ENCODE results near the gene DPP6. TPM values are rescaled to one million over a fixed set of nuclear protein-coding genes. Genes with fewer than 3 reads are reported as not detected.

The DPP6 gene
- total RNA-seq, 1 experiment from 2014 or later = not detected

- POLR2A ChIA-PET = no interaction called here
- Mint-ChIP-seq H3K27me3 (ENCODE audit: low read depth) (peaks cover 10% of the 10 kb centered on the region), H3K4me3 (no peak overlapping the region), H3K4me1 (no peaks in the 10 kb centered on the region), H3K27ac (no peak overlapping the region), H3K9me3 (peaks cover 87% of the 10 kb centered on the region), H3K36me3 (peaks cover 89% of the 10 kb centered on the region)
- ATAC-seq = no peak
- TF ChIP-seq FOXJ3 (CRISPR knock-in tag; IDR thresholded peaks at IDR 0.05; ENCODE audit: borderline replicate concordance) (no peak), CBFB (CRISPR knock-in tag; IDR thresholded peaks at IDR 0.05; ENCODE audit: low read depth) (no peak), ATF6 (CRISPR knock-in tag; IDR thresholded peaks at IDR 0.05) (no peak), PREB (CRISPR knock-in tag; IDR thresholded peaks at IDR 0.05; ENCODE audit: borderline replicate concordance) (no peak), PRDM15 (CRISPR knock-in tag; IDR thresholded peaks at IDR 0.05) (no peak), NR2C2 (CRISPR knock-in tag; IDR thresholded peaks at IDR 0.05) (no peak), MAX (CRISPR knock-in tag; IDR thresholded peaks at IDR 0.05) (no peak), ZNF121 (CRISPR knock-in tag; IDR thresholded peaks at IDR 0.05) (no peak), TP53 (CRISPR knock-in tag; IDR thresholded peaks at IDR 0.05) (no peak), HMGA2 (CRISPR knock-in tag; IDR thresholded peaks at IDR 0.05) (no peak), SP1 (CRISPR knock-in tag; conservative IDR thresholded peaks at IDR 0.05) (no peak), NR3C1 (CRISPR knock-in tag; conservative IDR thresholded peaks at IDR 0.05; ENCODE audit: low read depth) (no peak)
- TF ChIP-seq, protein P1, sequence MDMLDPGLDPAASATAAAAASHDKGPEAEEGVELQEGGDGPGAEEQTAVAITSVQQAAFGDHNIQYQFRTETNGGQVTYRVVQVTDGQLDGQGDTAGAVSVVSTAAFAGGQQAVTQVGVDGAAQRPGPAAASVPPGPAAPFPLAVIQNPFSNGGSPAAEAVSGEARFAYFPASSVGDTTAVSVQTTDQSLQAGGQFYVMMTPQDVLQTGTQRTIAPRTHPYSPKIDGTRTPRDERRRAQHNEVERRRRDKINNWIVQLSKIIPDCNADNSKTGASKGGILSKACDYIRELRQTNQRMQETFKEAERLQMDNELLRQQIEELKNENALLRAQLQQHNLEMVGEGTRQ (CRISPR knock-in tag; IDR thresholded peaks at IDR 0.05) = no peak
- TF ChIP-seq, protein P2, sequence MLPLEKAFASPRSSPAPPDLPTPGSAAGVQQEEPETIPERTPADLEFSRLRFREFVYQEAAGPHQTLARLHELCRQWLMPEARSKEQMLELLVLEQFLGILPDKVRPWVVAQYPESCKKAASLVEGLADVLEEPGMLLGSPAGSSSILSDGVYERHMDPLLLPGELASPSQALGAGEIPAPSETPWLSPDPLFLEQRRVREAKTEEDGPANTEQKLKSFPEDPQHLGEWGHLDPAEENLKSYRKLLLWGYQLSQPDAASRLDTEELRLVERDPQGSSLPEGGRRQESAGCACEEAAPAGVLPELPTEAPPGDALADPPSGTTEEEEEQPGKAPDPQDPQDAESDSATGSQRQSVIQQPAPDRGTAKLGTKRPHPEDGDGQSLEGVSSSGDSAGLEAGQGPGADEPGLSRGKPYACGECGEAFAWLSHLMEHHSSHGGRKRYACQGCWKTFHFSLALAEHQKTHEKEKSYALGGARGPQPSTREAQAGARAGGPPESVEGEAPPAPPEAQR (CRISPR knock-in tag; IDR thresholded peaks at IDR 0.05) = no peak
- DNase-seq (ENCODE audit: low spot score) = no peak
- CTCF ChIA-PET = no interaction called here
These were observed 274.2 kb downstream of the DPP6 start for GRCh38 chr7:154326421-154326820.

DNA sequence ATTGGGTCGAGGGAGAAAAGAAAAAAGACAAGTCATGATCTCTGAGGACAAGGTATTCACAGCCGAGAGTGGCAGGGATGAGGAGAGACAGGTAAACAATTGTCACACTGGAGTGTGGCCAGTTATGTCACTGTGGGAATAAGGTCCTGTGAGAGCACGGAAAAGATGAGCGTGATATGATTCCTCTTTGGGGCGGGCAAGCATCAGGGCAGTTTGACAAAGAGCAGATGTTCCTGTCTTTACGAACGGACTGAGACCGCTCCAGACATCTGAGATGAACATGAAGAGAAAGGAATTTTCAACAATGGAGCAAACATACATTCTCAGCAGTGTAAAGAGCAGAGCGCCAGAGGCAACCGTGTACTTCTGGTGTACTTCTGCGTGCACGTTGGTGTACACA lies 278.1 kb downstream of the DPP6 start:
- Mint-ChIP-seq H3K4me1 (no peaks in the 10 kb centered on the region), H3K27ac (no peak overlapping the region), H3K9me3 (peaks cover 89% of the 10 kb centered on the region), H3K27me3 (ENCODE audit: low read depth) (peaks cover 10% of the 10 kb centered on the region), H3K36me3 (peaks cover 92% of the 10 kb centered on the region), H3K4me3 (no peak overlapping the region)
- TF ChIP-seq HMGA2 (CRISPR knock-in tag; IDR thresholded peaks at IDR 0.05) (no peak), PRDM15 (CRISPR knock-in tag; IDR thresholded peaks at IDR 0.05) (no peak), SMAD3 (CRISPR knock-in tag; IDR thresholded peaks at IDR 0.05; ENCODE audit: borderline replicate concordance) (no peak)
- DNase-seq (ENCODE audit: low spot score) = no peak
- ATAC-seq = no peak
- CTCF ChIA-PET = no interaction called here
- POLR2A ChIA-PET = no interaction called here
